HCT116 (cell line): Measurements from ENCODE around the gene SEMA6B. TPM values are rescaled to one million over a fixed set of nuclear protein-coding genes. Genes with fewer than 3 reads are reported as not detected.

Experiments used
- ATAC-seq: fragments of 200-7000 bp; cut with Tn5 transposase; 2 replicates; pipeline ENCODE4 v1.9.1; 2020; ENCODE audit warnings: mild to moderate bottlenecking, moderate library complexity
- BruUV-seq: library from RNA; stranded (reverse); fragments of 400-500 nt; replicated peaks from 2 replicates; lab custom pipeline; 2021; lab: Mats Ljungman, UMichigan
- CTCF ChIA-PET: fragments of 300-600 bp; sonication (Branson Sonifier 250); formaldehyde crosslinking; loops from one replicate; lab custom pipeline; 2021; ENCODE audit warnings: antibody characterized with exemption; lab: Charles Lee
- POLR2A ChIA-PET: fragments of 300-600, 350-600 bp; sonication (Branson Sonifier 250); formaldehyde crosslinking; loops from one replicate; lab custom pipeline; 2021; ENCODE audit warnings: antibody characterized with exemption; lab: Charles Lee
- RAD21 ChIA-PET, 2 experiments: fragments of 300-600 bp; sonication (Branson Sonifier 250); formaldehyde crosslinking; loops; one replicate each; lab custom pipeline; 2023; ENCODE audit warnings: low total read pairs in 2 of 2; ENCODE audit not compliant: uncharacterized antibody in 2 of 2, unreplicated experiment in 2 of 2, low non-redundant PET in 1 of 2; lab: Charles Lee
- DNase-seq: peaks from one replicate; pipeline ENCODE4 v3.0.0-alpha.2; 2010; ENCODE audit warnings: low read depth, low spot score
- H2AFZ ChIP-seq: fragments of 200-600 bp; shearing (Covaris generic), sonication (generic); 2 replicates; pipeline ENCODE4 v1.6.1; 2017; ENCODE audit warnings: low read depth, mixed run types, mixed read lengths, antibody characterized with exemption, low read length; ENCODE audit not compliant: poor library complexity, severe bottlenecking
- H3K27ac ChIP-seq: 2 replicates; pipeline ENCODE4 v1.5.1; 2012; ENCODE audit warnings: low read depth, low read length
- H3K27me3 ChIP-seq: fragments of 200-600 bp; sonication (generic); 2 replicates; pipeline ENCODE4 v1.6.1; 2016; ENCODE audit warnings: mixed run types, low read length, mixed read lengths; ENCODE audit not compliant: insufficient read depth
- H3K36me3 ChIP-seq, 2 experiments: fragments of 200-500 bp in 1 of 2; fragments of 200-600 bp in 1 of 2; sonication (Bioruptor generic) in 1 of 2; sonication (generic) in 1 of 2; 2 replicates each; pipeline versions ENCODE4 v1.5.1 to v1.6.1; 2014 to 2016; ENCODE audit warnings: low read length in 2 of 2, inconsistent platforms in 1 of 2, mixed read lengths in 1 of 2, mixed run types in 1 of 2; ENCODE audit not compliant: insufficient read depth in 2 of 2, control insufficient read depth in 1 of 2
- H3K4me1 ChIP-seq, 2 experiments: fragments of 200-600 bp in 1 of 2; sonication (generic) in 1 of 2; 2 replicates each; pipeline versions ENCODE4 v1.5.1 to v1.6.1; 2012 to 2017; ENCODE audit warnings: low read length in 2 of 2, inconsistent platforms in 1 of 2, mild to moderate bottlenecking in 1 of 2, mixed read lengths in 1 of 2, mixed run types in 1 of 2, moderate library complexity in 1 of 2; ENCODE audit not compliant: insufficient read depth in 2 of 2, control insufficient read depth in 1 of 2
- H3K4me2 ChIP-seq: fragments of 200-600 bp; sonication (generic); 2 replicates; pipeline ENCODE4 v1.6.1; 2017; ENCODE audit warnings: mixed run types, low read length, mixed read lengths
- H3K4me3 ChIP-seq, 2 experiments: fragments of 200-600 bp in 1 of 2; sonication (generic) in 1 of 2; replicated peaks in 1 of 2; 2 replicates each; pipeline ENCODE4 v1.5.1; 2011 to 2016; ENCODE audit warnings: low read length in 2 of 2, control low read depth in 1 of 2, low read depth in 1 of 2, mild to moderate bottlenecking in 1 of 2, mixed read lengths in 1 of 2, mixed run types in 1 of 2
- H3K79me2 ChIP-seq: fragments of 200-600 bp; sonication (generic); 2 replicates; pipeline ENCODE4 v1.6.1; 2017; ENCODE audit warnings: mild to moderate bottlenecking, mixed run types, low read length, moderate library complexity, mixed read lengths; ENCODE audit not compliant: insufficient read depth
- H3K9ac ChIP-seq: fragments of 200-600 bp; sonication (generic); 2 replicates; pipeline ENCODE4 v1.6.1; 2016; ENCODE audit warnings: low read length, mixed read lengths
- H3K9me2 ChIP-seq: fragments of 200-600 bp; sonication (generic), shearing (Covaris generic); 2 replicates; pipeline ENCODE4 v1.6.1; 2017; ENCODE audit warnings: mixed run types, mild to moderate bottlenecking, moderate library complexity; ENCODE audit not compliant: insufficient read depth
- H3K9me3 ChIP-seq, 2 experiments: fragments of 200-500 bp in 1 of 2; fragments of 200-600 bp in 1 of 2; sonication (Bioruptor generic) in 1 of 2; sonication (generic) in 1 of 2; 2 replicates each; pipeline ENCODE4 v1.6.1; 2014 to 2017; ENCODE audit warnings: low read length in 2 of 2, mixed read lengths in 2 of 2, inconsistent platforms in 1 of 2, low read depth in 1 of 2, mild to moderate bottlenecking in 1 of 2, mixed run types in 1 of 2, moderate library complexity in 1 of 2; ENCODE audit not compliant: control insufficient read depth in 1 of 2, insufficient read depth in 1 of 2
- H4K20me1 ChIP-seq: fragments of 200-600 bp; sonication (generic), shearing (Covaris generic); 2 replicates; pipeline ENCODE4 v1.6.1; 2017; ENCODE audit warnings: mixed run types, mild to moderate bottlenecking, moderate library complexity; ENCODE audit not compliant: insufficient read depth
- CBX3 ChIP-seq: IDR thresholded peaks from 2 replicates; pipeline ENCODE4 v1.6.1; 2012; ENCODE audit warnings: low read depth
- CEBPB ChIP-seq: IDR thresholded peaks from 2 replicates; pipeline ENCODE4 v1.6.1; 2012; ENCODE audit warnings: low read depth
- CTCF ChIP-seq, 3 experiments: fragments of 200-600 bp in 1 of 3; sonication (generic) in 1 of 3; IDR thresholded peaks in 2 of 3; conservative IDR thresholded peaks in 1 of 3; 2 replicates each; pipeline ENCODE4 v1.5.1; 2012 to 2017; ENCODE audit warnings: low read depth in 2 of 3, low read length in 2 of 3, antibody characterized with exemption in 1 of 3, borderline replicate concordance in 1 of 3, control low read depth in 1 of 3, mild to moderate bottlenecking in 1 of 3, mixed read lengths in 1 of 3, mixed run types in 1 of 3, moderate library complexity in 1 of 3; ENCODE audit not compliant: insufficient read depth in 1 of 3
- EGR1 ChIP-seq: IDR thresholded peaks from 2 replicates; pipeline ENCODE4 v1.6.1; 2012; ENCODE audit warnings: low read depth
- ELF1 ChIP-seq: IDR thresholded peaks from 2 replicates; pipeline ENCODE4 v1.6.1; 2012; ENCODE audit warnings: low read depth, borderline replicate concordance
- FOSL1 ChIP-seq: IDR thresholded peaks from 2 replicates; pipeline ENCODE4 v1.6.1; 2012; ENCODE audit warnings: low read depth
- POLR2AphosphoS5 ChIP-seq: IDR thresholded peaks from 2 replicates; pipeline ENCODE4 v1.6.1; 2011; ENCODE audit warnings: mild to moderate bottlenecking, low read depth, low read length, moderate library complexity
- RAD21 ChIP-seq: IDR thresholded peaks from 2 replicates; pipeline ENCODE4 v1.6.1; 2012; ENCODE audit warnings: low read depth, mild to moderate bottlenecking
- REST ChIP-seq: IDR thresholded peaks from 2 replicates; pipeline ENCODE4 v1.6.1; 2012; ENCODE audit warnings: low read depth
- SP1 ChIP-seq: IDR thresholded peaks from 2 replicates; pipeline ENCODE4 v1.6.1; 2012; ENCODE audit warnings: low read depth
- SRF ChIP-seq: IDR thresholded peaks from 2 replicates; pipeline ENCODE4 v1.6.1; 2012; ENCODE audit warnings: low read depth
- TCF7L2 ChIP-seq: IDR thresholded peaks from 2 replicates; pipeline ENCODE4 v1.7.0; 2011; ENCODE audit warnings: borderline replicate concordance, inconsistent platforms; ENCODE audit not compliant: insufficient read depth, insufficient read length; ENCODE audit errors: extremely low read depth
- YY1 ChIP-seq: IDR thresholded peaks from 2 replicates; pipeline ENCODE4 v1.6.1; 2011; ENCODE audit warnings: low read length, low read depth, moderate library complexity, mild to moderate bottlenecking; ENCODE audit not compliant: insufficient replicate concordance; ENCODE audit errors: extremely low read depth
- ZNF274 ChIP-seq: fragments of 200-500 bp; sonication (Bioruptor generic); IDR thresholded peaks from 2 replicates; pipeline ENCODE4 v1.6.1; 2014; ENCODE audit warnings: mild to moderate bottlenecking, low read depth, low read length, inconsistent platforms
- intact Hi-C: fragments of 100-400 bp; cut with micrococcal nuclease; formaldehyde crosslinking; loops from 2 replicates; pipeline ENCODE4 v1.10.0; 2022
- total RNA-seq: library from RNA; stranded (reverse); gene quantifications from one replicate; pipeline ENCODE4 v1.2.1, GENCODE V29; 2021; ENCODE audit not compliant: unreplicated experiment

The SEMA6B gene
- total RNA-seq, 1 experiment from 2014 or later: 58.4 TPM

- POLR2A ChIA-PET: no interaction called here
- CTCF ChIA-PET: interaction anchor here (1.5 kb wide), 1 partner anchor 10 kb away, joined by 4 read pairs; no protein-coding TSS in a partner anchor
These were observed 46.2 kb downstream of the SEMA6B start for GRCh38 chr19:4513248-4513647.

GRCh38 chr19:4512070-4512469 is 47.4 kb downstream of the SEMA6B start:
- DNase-seq (no peak), ATAC-seq (no peak)
- Histone ChIP-seq H3K4me3 (no peak overlapping the region), H4K20me1 (no peaks in the 10 kb centered on the region), H3K79me2 (no peaks in the 10 kb centered on the region), H3K27me3 (no peaks in the 10 kb centered on the region), H3K4me2 (no peak overlapping the region), H3K9ac (no peak overlapping the region), H3K36me3 (no peaks in the 10 kb centered on the region), H3K4me1 (no peaks in the 10 kb centered on the region), H3K27ac (no peak overlapping the region), H3K9me3 (no peaks in the 10 kb centered on the region), H3K9me2 (no peaks in the 10 kb centered on the region), H2AFZ (no peak overlapping the region)
- no peak for TF ChIP-seq REST
- no peak for TF ChIP-seq CEBPB
- no peak for TF ChIP-seq ZNF274
- no peak for TF ChIP-seq YY1
- no peak for TF ChIP-seq EGR1
- no peak for TF ChIP-seq ELF1
- no peak for TF ChIP-seq CBX3
- POLR2A ChIA-PET: no interaction called here
- RAD21 ChIA-PET: no interaction called here
- CTCF ChIA-PET: no interaction called here
- intact Hi-C loops: no loop called here
- BruUV-seq: no TSS peak

More at GRCh38 chr19:4513248-4513647, 46.2 kb downstream of the SEMA6B start:
- no peak overlapping the region for H3K9ac ChIP-seq
- no peaks in the 10 kb centered on the region for H3K27me3 ChIP-seq
- no peaks in the 10 kb centered on the region for H3K9me3 ChIP-seq
- RAD21 ChIA-PET: no interaction called here
- TF ChIP-seq CTCF (IDR thresholded peaks at IDR 0.05 in 2 of 3, conservative IDR thresholded peaks at IDR 0.05 in 1 of 3; ENCODE audit: borderline replicate concordance in 1 of 3, insufficient read depth in 1 of 3, low read depth in 2 of 3, low read length in 2 of 3) (no peak), SP1 (no peak), FOSL1 (no peak), RAD21 (no peak), TCF7L2 (no peak), SRF (no peak), POLR2AphosphoS5 (no peak)
- no peaks in the 10 kb centered on the region for H3K36me3 ChIP-seq
- H4K20me1 ChIP-seq: no peaks in the 10 kb centered on the region
- DNase-seq (no peak), ATAC-seq (no peak)
- no peak overlapping the region for H3K27ac ChIP-seq
- intact Hi-C loops: no loop called here
- H3K4me1 ChIP-seq: no peaks in the 10 kb centered on the region
- H3K4me2 ChIP-seq: no peak overlapping the region
- H2AFZ ChIP-seq: no peak overlapping the region
- BruUV-seq: no TSS peak
- H3K9me2 ChIP-seq: no peaks in the 10 kb centered on the region
- H3K79me2 ChIP-seq: no peaks in the 10 kb centered on the region
- H3K4me3 ChIP-seq: no peak overlapping the region
